Tibial nerve (tissue), 3 donors: Measurements from ENCODE around the gene STAMBPL1.

Source experiments
- CTCF ChIP-seq, 5 experiments: fragments of 200-600 bp in 3 of 5; fragments of 450-650 bp in 2 of 5; sonication (generic) in 3 of 5; IDR thresholded peaks; one replicate each; pipeline ENCODE4 v1.5.1; 2016 to 2019; ENCODE audit warnings: antibody characterized with exemption in 5 of 5, mild to moderate bottlenecking in 3 of 5, moderate library complexity in 2 of 5
- POLR2A ChIP-seq, 2 donors: fragments of 450-650 bp; IDR thresholded peaks; one replicate each; pipeline ENCODE4 v1.6.1; 2017; ENCODE audit warnings: antibody characterized with exemption in 2 of 2, mild to moderate bottlenecking in 2 of 2, moderate library complexity in 2 of 2

DNA sequence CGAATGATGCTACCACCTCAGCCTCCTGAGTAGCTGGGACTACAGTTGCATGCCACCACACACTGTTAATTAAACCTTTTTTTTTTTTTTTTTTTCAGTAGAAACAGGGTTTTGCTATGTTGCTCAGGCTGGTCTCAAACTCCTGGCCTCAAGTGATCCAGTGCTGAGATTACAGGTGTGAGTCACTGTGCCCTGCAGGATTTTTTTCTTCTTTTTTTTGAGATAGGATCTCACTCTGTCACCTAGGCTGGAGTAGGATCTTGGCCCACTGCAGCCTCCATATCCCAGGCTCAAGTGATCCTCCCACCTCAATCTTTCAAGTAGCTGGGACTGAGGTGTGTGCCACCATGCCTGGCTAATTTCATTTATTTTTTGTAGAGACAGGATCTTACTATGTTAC, 66.2 kb downstream of the STAMBPL1 start:
- TF ChIP-seq CTCF (IDR thresholded peaks at IDR 0.05) (no peak), POLR2A (IDR thresholded peaks at IDR 0.05) (no peak)
